Stimulated activated CD4-positive, alpha-beta T cell treated with anti-CD3 and anti-CD28 coated beads, Interleukin-1b, Interleukin-23, amount 100 ng/mL, for 1 hour (primary cell): ENCODE measurements around the gene AGAP1.

Source experiments
- DNase-seq, 2 donors: peaks; one replicate each; pipeline ENCODE4 v3.0.0-alpha.2; 2020; ENCODE audit warnings: low read depth in 2 of 2

Gene AGAP1

DNA sequence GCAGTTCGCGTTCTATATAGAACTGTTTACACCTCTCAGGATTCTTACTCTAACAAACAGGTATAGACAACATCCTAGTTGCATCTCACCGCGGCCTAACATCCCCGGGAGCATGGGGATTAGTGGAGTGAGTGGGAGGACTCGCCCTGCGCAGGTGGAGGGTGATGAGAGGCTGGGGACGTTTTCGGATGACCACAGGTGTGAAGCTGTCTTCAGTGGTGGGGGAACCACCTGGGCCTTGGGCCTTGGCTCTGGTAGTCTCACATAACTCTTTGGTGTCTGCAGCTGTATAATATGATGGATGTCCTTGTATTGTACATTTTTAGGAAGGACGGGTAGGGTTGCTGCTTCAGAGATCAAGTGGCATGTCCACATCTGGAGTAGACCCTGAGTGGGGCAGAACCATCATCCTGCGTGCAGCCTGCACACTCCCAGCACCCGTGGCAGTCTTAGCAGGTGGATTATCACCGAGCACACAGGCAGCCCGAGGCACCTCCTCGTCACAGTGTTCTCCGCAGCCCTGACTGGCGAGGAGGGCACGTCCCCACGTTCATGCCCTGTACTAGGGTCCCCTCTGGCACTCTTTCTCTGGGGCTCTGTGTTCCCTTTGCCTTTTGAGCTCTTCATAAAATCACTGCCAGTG lies 56.0 kb downstream of the AGAP1 start:
- no peak for DNase-seq

- no peak for DNase-seq
Observed at GRCh38 chr2:235550378-235550760, 56.5 kb downstream of the AGAP1 start.

- no peak for DNase-seq
Observed at GRCh38 chr2:235550946-235551345, 57.1 kb downstream of the AGAP1 start.

DNA sequence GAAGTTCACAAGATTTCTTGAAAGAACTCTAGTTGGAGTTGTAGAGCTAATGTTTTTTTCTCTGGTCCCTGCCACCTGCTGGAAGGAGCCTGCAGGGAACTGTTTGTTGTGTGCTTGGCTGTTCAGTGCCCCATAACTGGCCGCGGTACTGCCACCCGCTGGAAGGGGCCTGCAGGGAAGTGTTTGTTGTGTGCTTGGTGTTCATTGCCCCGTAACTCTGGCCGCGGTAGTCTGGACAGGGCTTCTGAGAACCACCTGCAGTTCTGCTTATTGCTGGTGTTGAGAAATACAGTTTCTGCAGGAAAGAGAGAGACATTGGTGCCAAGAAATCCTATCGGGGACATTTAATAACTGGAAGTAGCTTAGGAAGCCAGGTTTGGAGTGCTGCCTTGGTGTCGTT lies 58.1 kb downstream of the AGAP1 start:
- no peak for DNase-seq

GRCh38 chr2:235552671-235553070 lies 58.8 kb downstream of the AGAP1 start:
- no peak for DNase-seq

DNA sequence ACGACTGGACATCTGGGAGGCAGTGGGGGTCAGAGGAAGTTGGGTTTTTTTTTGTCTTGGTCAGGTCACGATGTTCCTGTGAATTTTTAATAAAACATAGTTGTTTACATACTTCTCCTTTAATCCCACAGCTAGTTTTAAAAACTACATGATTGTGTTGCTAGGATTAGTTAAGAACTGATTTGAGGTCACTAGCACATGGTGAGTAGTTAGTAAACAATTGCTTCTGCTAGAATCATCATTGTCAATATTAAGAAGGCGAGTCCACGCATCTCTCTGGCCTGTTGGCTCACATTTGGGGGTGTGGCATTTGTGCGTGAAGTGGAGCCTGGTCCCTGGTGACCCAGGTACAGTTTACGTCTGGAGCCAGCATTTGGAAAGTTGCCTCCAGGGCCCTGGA lies 59.4 kb downstream of the AGAP1 start:
- DNase-seq, result no peak

GRCh38 chr2:235553696-235554100 lies 59.9 kb downstream of the AGAP1 start:
- DNase-seq, result no peak

DNA sequence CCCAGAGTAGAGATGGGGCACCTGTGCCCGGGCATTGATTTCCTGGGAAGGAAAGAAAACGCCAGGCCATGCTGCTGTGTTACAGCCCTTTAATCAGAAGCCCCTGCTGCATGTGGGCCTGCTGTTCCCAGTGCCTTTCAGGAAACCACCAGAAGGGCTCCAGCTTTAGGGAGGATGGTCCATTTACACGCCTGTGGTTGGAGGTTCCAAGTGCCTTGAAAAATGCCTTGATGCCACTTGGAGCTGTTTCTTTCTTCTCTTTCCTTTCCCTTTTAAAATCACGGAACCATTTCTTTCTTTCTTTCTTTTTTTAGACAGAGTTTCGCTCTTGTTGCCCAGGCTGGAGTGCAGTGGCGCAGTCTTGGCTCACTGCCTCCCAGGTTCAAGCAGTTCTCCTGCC lies 60.5 kb downstream of the AGAP1 start:
- DNase-seq, result no peak

GRCh38 chr2:235554936-235555335 lies 61.1 kb downstream of the AGAP1 start:
- no peak for DNase-seq

DNA sequence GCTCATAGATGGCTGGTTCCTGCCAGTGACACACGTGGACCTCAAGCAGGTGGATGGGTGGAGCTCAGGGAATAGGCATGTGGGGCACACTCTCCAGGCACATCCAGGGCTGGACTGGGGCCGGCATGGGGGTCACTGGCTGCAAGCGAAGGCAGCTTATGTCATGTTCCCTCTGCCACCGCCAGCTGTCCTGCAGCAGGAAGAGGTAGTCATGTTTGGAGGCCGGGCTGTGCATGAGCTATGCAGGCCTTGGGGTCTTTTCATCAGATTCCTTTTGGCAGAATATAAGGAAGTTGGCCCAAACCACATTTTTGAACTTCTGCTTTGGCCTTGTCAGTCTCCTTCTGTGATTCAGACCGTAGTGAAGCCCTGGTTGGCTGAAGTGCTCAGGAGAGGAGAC lies 61.5 kb downstream of the AGAP1 start:
- DNase-seq, result no peak

GRCh38 chr2:235556086-235556485 lies 62.2 kb downstream of the AGAP1 start:
- no peak for DNase-seq

GRCh38 chr2:235556901-235557300 lies 63.1 kb downstream of the AGAP1 start:
- no peak for DNase-seq

GRCh38 chr2:235557903-235558302 lies 64.1 kb downstream of the AGAP1 start:
- no peak for DNase-seq

DNA sequence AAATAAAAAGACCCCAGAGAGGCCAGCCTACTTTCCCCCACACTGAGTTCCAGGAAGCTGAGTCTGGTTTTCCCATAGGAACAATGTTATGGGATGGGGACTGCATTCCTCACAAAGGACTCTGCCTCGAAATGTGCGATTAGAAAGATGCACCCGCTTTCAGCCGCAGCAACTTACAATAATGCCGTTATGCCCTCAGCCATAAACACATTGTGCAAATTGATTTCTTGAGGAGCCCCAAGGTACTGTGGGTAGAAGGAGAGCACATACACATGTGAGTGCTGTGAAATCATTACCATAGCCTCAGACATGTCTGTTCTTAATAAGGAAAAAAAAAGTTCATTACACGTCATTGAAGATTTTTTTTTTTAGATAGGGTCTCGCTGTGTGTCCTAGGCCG lies 64.7 kb downstream of the AGAP1 start:
- DNase-seq, result no peak

DNA sequence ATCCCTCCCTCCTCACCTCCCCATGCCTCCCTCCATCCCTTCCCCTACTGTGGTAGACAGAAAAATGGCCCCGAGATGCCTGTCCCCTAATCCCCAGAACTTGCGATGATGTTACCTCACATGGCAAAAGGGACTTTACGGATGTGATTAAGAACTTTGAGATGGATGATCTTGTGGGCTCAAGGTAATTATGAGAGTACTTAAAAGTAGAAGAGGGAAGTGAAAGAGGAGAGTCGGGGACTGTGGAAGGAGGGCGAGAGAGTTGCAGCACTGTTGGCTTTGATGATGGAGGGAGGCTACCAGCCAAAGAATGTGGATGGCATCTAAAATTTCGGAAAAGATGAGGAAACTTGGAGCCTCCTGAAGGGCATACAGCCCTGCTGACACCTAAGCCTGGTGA lies 66.5 kb downstream of the AGAP1 start:
- no peak for DNase-seq

DNA sequence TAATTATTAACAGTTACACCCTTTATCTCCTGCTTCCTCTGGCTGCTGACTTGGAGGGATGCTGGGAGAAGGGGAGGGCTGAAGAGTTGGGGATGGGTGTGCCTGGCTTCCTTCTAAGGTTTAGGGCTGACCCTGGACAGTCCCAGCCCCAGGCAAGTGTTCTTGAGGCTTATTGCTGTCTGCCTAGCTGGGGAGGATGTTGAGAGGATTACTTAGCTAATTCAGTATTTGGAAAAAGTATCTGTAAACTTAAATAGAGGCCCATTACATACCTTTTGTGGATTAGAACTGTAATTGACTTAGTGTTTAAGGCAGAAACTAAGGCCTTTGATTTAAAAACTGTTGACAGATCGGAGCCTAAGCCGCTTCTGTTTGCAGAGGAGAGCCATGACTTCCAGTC lies 67.6 kb downstream of the AGAP1 start:
- DNase-seq, result no peak

GRCh38 chr2:235562065-235562747 lies 68.4 kb downstream of the AGAP1 start:
- DNase-seq, result no peak

DNA sequence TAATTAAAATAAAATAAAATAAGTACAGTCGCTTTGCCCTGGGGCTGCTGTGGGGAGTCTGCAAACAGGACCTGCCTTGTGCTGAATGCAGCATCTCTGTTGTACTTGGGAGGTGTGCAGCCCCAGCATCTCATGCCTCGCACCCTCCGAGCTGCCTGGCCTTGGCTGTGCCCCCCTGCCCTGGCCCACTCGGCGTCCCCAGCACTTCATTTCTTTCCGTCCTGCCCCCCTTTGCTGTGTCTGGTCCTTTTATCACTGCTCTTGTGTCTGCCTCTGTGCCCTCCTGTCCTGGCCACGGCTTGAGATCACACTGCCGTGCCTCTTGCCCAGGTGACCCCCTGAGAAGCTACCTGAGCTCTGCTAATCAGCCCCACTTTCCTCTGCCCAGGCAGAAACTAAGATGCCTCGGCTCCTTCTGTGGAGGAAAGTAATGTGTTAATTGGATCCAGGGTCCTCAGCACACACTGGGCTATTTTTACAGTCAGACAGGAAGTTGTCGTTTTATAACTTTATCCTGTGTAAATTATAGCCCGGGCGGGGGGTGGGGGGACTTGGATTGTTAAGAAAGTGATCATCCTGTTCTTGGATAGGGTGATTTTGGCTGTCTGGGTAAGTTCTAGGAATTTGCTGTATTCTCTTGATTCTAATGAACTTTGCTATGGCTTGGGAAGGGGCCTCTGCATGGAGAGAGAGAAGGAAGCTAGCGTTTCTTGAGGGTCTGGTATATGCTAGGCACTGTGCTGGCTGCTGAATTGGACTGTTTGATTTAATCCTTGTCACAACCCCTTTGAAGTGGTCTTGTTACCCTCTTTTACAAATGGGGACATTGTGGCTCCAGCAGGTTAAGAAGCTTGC lies 69.4 kb downstream of the AGAP1 start:
- no peak for DNase-seq

- no peak for DNase-seq
Observed at GRCh38 chr2:235564066-235564465, 70.2 kb downstream of the AGAP1 start.

GRCh38 chr2:235564884-235565530 lies 71.2 kb downstream of the AGAP1 start:
- DNase-seq, result no peak

DNA sequence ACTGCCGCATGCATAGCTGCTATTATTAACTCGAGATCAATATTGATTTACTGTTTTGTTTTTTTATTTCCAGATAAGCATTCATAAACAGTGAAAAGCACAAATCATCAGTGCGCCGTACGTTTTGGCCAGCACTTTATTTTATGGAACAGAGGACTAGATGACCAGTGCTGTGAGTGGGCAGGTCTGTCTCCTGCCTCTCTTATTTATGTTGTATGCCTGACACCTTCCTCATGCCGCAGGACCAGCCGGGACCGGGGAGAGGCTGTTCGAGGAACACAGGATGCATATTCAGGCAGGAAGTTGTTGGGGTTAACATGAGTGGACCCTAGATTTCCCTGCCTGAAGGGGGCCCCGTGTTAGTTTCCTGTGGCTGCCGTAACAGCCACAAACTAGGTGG lies 72.6 kb downstream of the AGAP1 start:
- no peak for DNase-seq

DNA sequence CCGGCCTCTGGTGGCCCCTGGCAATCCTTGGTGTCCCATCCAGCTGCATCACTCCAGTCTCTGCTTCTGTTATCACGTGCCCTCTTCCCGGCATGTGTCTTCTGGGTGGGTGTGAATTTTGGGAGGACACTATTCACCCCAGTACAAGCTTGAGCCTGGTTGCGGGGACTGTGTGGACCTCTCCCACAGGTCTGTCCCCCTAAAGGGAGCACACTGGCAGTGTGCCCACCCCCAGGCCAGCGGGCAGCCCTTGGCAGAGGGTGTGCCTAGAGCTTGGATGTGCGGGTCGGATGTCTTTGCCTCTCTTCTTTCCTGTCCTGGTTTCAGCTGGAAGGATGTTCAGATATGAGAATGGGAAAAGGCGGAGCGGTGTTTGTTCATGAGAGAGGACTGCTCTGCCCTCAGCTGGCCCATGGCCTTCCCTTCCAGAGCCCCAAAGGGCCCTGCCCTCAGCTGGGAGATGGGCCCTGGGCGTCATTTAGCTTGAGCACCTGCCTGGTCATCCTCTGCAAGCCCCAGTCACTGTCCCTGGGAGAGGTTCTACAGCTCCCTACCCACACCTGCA lies 73.2 kb downstream of the AGAP1 start:
- DNase-seq, result no peak
